Erythroblast (primary cell): ENCODE measurements around the gene ZNF142.
"Not testable (repeated sequence)": the region's sequence is repeated elsewhere in the genome, so short reads cannot be mapped to it uniquely, and the experiment has no call there.

Experiments
- GATA1 ChIP-seq: IDR thresholded peaks from 2 replicates; pipeline ENCODE4 v1.6.1; 2011; ENCODE audit warnings: low read depth, mild to moderate bottlenecking, control low read depth, low read length, moderate library complexity
- POLR2A ChIP-seq: IDR thresholded peaks from 2 replicates; pipeline ENCODE4 v1.6.1; 2011; ENCODE audit warnings: mild to moderate bottlenecking, low read length

- TF ChIP-seq POLR2A, GATA1: not testable (repeated sequence)
These were observed 28.1 kb upstream of the ZNF142 start for GRCh38 chr2:218687400-218688060.
